IMR-90 (cell line): ENCODE results near the gene NPC1. TPM values are rescaled to one million over a fixed set of nuclear protein-coding genes. Genes with fewer than 3 reads are reported as not detected.

Experiments
- ATAC-seq: fragments of 200-7000 bp; cut with Tn5 transposase; 2 replicates; pipeline ENCODE4 v1.9.1; 2020; ENCODE audit warnings: low read depth, mild to moderate bottlenecking, moderate library complexity
- BruUV-seq: library from RNA; stranded (reverse); fragments of 400-500 nt; replicated peaks from 2 replicates; lab custom pipeline; 2021; lab: Mats Ljungman, UMichigan
- CTCF ChIA-PET: fragments of 300-600 bp; formaldehyde crosslinking; extraction: SDS; loops from one replicate; lab custom pipeline; 2021; ENCODE audit warnings: antibody characterized with exemption; lab: Yijun Ruan, JAX
- POLR2A ChIA-PET: fragments of 300-600 bp; sonication (Branson Sonifier 250); formaldehyde crosslinking; loops from one replicate; lab custom pipeline; 2022; ENCODE audit warnings: antibody characterized with exemption; ENCODE audit not compliant: unreplicated experiment; lab: Charles Lee
- DNase-seq: peaks from one replicate; pipeline ENCODE4 v3.0.0; 2013
- H2AFZ ChIP-seq: replicated peaks from 2 replicates; pipeline ENCODE3; 2013; ENCODE audit warnings: low read length, mild to moderate bottlenecking; ENCODE audit not compliant: poor library complexity
- H2AK5ac ChIP-seq: 2 replicates; pipeline ENCODE4 v1.6.1; 2013; ENCODE audit warnings: low read depth, low read length, inconsistent platforms
- H2AK9ac ChIP-seq: replicated peaks from 2 replicates; pipeline ENCODE3; 2013; ENCODE audit warnings: mild to moderate bottlenecking, low read depth, low read length, moderate library complexity; ENCODE audit not compliant: poor library complexity
- H2BK120ac ChIP-seq: 2 replicates; pipeline ENCODE4 v1.6.1; 2013; ENCODE audit warnings: low read depth, low read length, inconsistent platforms
- H2BK15ac ChIP-seq: 3 replicates; pipeline ENCODE4 v1.6.1; 2013; ENCODE audit warnings: low read depth, low read length, inconsistent platforms
- H2BK20ac ChIP-seq: 2 replicates; pipeline ENCODE4 v1.6.1; 2013; ENCODE audit warnings: low read depth, mild to moderate bottlenecking, inconsistent platforms, low read length, moderate library complexity
- H2BK5ac ChIP-seq: 2 replicates; pipeline ENCODE4 v1.6.1; 2013; ENCODE audit warnings: mild to moderate bottlenecking, low read depth, low read length, inconsistent platforms; ENCODE audit not compliant: poor library complexity, severe bottlenecking
- H3K14ac ChIP-seq: replicated peaks from 2 replicates; pipeline ENCODE4 v1.6.1; 2013; ENCODE audit warnings: low read depth, low read length, inconsistent platforms
- H3K18ac ChIP-seq: 2 replicates; pipeline ENCODE4 v1.6.1; 2013; ENCODE audit warnings: low read depth, low read length, control low read depth
- H3K23ac ChIP-seq: 2 replicates; pipeline ENCODE4 v1.6.1; 2013; ENCODE audit warnings: low read depth, low read length, inconsistent platforms
- H3K27ac ChIP-seq: 2 replicates; pipeline ENCODE4 v1.5.1; 2013; ENCODE audit warnings: mild to moderate bottlenecking, control low read depth, low read length; ENCODE audit not compliant: insufficient read depth
- H3K27me3 ChIP-seq: 2 replicates; pipeline ENCODE4 v1.6.1; 2013; ENCODE audit warnings: low read length; ENCODE audit not compliant: control insufficient read depth, insufficient read depth
- H3K36me3 ChIP-seq: 2 replicates; pipeline ENCODE4 v1.6.1; 2013; ENCODE audit warnings: low read length, mixed read lengths; ENCODE audit not compliant: control insufficient read depth, insufficient read depth
- H3K4ac ChIP-seq: 2 replicates; pipeline ENCODE4 v1.6.1; 2013; ENCODE audit warnings: low read depth, low read length, inconsistent platforms
- H3K4me1 ChIP-seq: 2 replicates; pipeline ENCODE4 v1.6.1; 2013; ENCODE audit warnings: low read length, mixed read lengths; ENCODE audit not compliant: control insufficient read depth, insufficient read depth
- H3K4me2 ChIP-seq: 2 replicates; pipeline ENCODE4 v1.6.1; 2013; ENCODE audit warnings: low read depth, mild to moderate bottlenecking, control low read depth, low read length, moderate library complexity
- H3K4me3 ChIP-seq: 2 replicates; pipeline ENCODE4 v1.5.1; 2013; ENCODE audit warnings: low read depth, mild to moderate bottlenecking, control low read depth, low read length, moderate library complexity; ENCODE audit not compliant: insufficient read depth
- H3K56ac ChIP-seq: 2 replicates; pipeline ENCODE4 v1.6.1; 2013; ENCODE audit warnings: low read length, inconsistent platforms; ENCODE audit not compliant: insufficient read depth; ENCODE audit errors: extremely low read depth
- H3K79me1 ChIP-seq, 2 experiments: 2 replicates each; pipeline ENCODE4 v1.6.1; 2013; ENCODE audit warnings: low read length in 2 of 2, inconsistent platforms in 1 of 2, low read depth in 1 of 2
- H3K9ac ChIP-seq: 2 replicates; pipeline ENCODE4 v1.6.1; 2013; ENCODE audit warnings: low read depth, low read length, control low read depth
- H3K9me1 ChIP-seq: 2 replicates; pipeline ENCODE4 v1.6.1; 2013; ENCODE audit warnings: low read length, inconsistent platforms; ENCODE audit not compliant: insufficient read depth
- H3K9me3 ChIP-seq: 2 replicates; pipeline ENCODE4 v1.6.1; 2013; ENCODE audit warnings: low read length; ENCODE audit not compliant: control insufficient read depth, insufficient read depth
- H4K20me1 ChIP-seq: 2 replicates; pipeline ENCODE4 v1.6.1; 2013; ENCODE audit warnings: low read length, inconsistent platforms; ENCODE audit not compliant: insufficient read depth
- H4K5ac ChIP-seq: 2 replicates; pipeline ENCODE4 v1.6.1; 2013; ENCODE audit warnings: mild to moderate bottlenecking, low read depth, low read length, control low read depth
- H4K8ac ChIP-seq, 2 experiments: 2 replicates each; pipeline ENCODE4 v1.6.1; 2013; ENCODE audit warnings: low read depth in 2 of 2, low read length in 2 of 2, control low read depth in 1 of 2, inconsistent platforms in 1 of 2
- H4K91ac ChIP-seq: 2 replicates; pipeline ENCODE4 v1.6.1; 2013; ENCODE audit warnings: low read depth, low read length, inconsistent platforms; ENCODE audit not compliant: insufficient read depth
- NFE2L2 ChIP-seq: fragments of 150-350 bp; IDR thresholded peaks from 2 replicates; pipeline ENCODE4 v1.6.1; 2016; ENCODE audit warnings: low read depth, mild to moderate bottlenecking, low read length
- POLR2A ChIP-seq: IDR thresholded peaks from 2 replicates; pipeline ENCODE4 v1.6.1; 2012; ENCODE audit warnings: mild to moderate bottlenecking, low read depth, low read length
- RAD21 ChIP-seq: IDR thresholded peaks from 2 replicates; pipeline ENCODE4 v1.6.1; 2012; ENCODE audit warnings: low read length, improper control_type of control experiment
- RFX5 ChIP-seq: IDR thresholded peaks from 2 replicates; pipeline ENCODE4 v1.8.0; 2012; ENCODE audit warnings: low read depth, mild to moderate bottlenecking, low read length, moderate library complexity
- SMC3 ChIP-seq: fragments of 150-350 bp; IDR thresholded peaks from 2 replicates; pipeline ENCODE4 v1.6.1; 2016; ENCODE audit warnings: low read depth, mild to moderate bottlenecking, antibody characterized with exemption, low read length, moderate library complexity
- WGBS, 2 experiments: methylation state at CpG; one replicate each; pipeline versions ENCODE4 v1.1.5 to v1.1.7; 2013; ENCODE audit warnings: missing lambda C conversion rate in 2 of 2; ENCODE audit not compliant: insufficient read length in 1 of 2; ENCODE audit errors: extremely low coverage in 2 of 2; 5-methylcytosine and 5-hydroxymethylcytosine counted together
- dilution Hi-C: fragments of 300-500 bp; cut with HindIII; formaldehyde crosslinking; loops from one replicate; pipeline ENCODE4 v1.14.3; 2018; ENCODE audit warnings: low sequenced_read_pairs; ENCODE audit not compliant: unreplicated experiment
- in situ Hi-C: fragments of 300-500 bp; cut with MboI; formaldehyde crosslinking; loops from 3 replicates; pipeline ENCODE4 v1.14.3; 2019; ENCODE audit warnings: low sequenced_read_pairs, inconsistent platforms, mixed read lengths
- intact Hi-C: fragments of 100-400 bp; cut with micrococcal nuclease; formaldehyde crosslinking; loops from 2 replicates; pipeline ENCODE4 v1.10.0; 2022
- polyA plus RNA-seq, 3 experiments: library from polyadenylated mRNA; depleted of rRNA; stranded (reverse); fragments of >200 nt; gene quantifications; 2 replicates each; pipeline ENCODE4 v1.2.3, GENCODE V29; 2012; ENCODE audit warnings: low replicate concordance in 1 of 3
- total RNA-seq: library from RNA; depleted of rRNA; stranded (reverse); fragments of >200 nt; gene quantifications from 2 replicates; pipeline ENCODE4 v1.2.3, GENCODE V29; 2012
- TF ChIP-seq, protein P1 (sequence below): fragments of 150-350 bp; IDR thresholded peaks from 2 replicates; pipeline ENCODE4 v1.6.1; 2017; ENCODE audit warnings: mild to moderate bottlenecking, antibody characterized with exemption, low read length, low read depth
- TF ChIP-seq, protein P2 (sequence below): conservative IDR thresholded peaks from 2 replicates; pipeline ENCODE4 v1.5.1; 2012; ENCODE audit warnings: mild to moderate bottlenecking, low read depth, low read length, improper control_type of control experiment

The NPC1 gene
- total and polyA plus RNA-seq, 2 of the 4 experiments (the other 2 are of a cell fraction) = 7.5 to 7.9 TPM

DNA sequence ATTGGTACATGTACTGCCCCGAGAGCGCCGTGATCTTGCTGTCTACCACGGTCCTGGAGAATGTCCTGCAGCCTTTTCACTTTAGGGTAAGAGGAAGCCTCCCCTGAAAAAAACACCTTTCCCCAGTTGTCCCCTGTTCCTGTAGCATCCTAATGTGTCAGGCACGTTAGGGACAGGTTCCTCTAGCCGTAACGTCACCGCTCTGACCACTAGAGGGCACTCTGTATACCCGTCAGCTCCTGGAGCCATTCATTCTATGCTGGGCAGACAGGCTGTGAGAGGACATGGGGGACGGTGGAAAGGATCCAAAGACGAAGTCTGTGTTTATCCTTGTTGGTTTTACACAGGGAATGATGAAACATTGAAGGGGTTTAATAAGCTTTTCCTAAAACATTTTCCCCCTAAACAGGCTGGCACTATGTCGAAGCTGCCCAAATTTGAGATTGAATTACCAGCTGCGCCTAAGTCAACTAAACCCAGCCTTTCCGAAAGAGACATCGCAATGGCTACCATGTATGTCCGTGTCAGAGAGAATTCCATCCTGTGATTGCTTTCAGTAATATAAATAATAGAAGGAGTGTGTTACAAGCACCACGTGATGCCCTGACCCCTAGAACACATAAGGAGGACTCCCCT lies 70.3 kb downstream of the NPC1 start:
- no peak overlapping the region for H3K27ac ChIP-seq
- H2BK120ac ChIP-seq = no peak overlapping the region
- H3K27me3 ChIP-seq = no peaks in the 10 kb centered on the region
- H3K4ac ChIP-seq = no peak overlapping the region
- H3K23ac ChIP-seq = no peak overlapping the region
- no TSS peak for BruUV-seq
- H3K36me3 ChIP-seq = peaks cover 24% of the 10 kb centered on the region
- no peak overlapping the region; a peak in 1 of 4 replicates for H4K8ac ChIP-seq
- CTCF ChIA-PET = interaction anchor here (0.8 to 1.6 kb wide), 7 partner anchors 8 to 187 kb away, joined by 3 to 7 read pairs (median 5); no protein-coding TSS in a partner anchor
- in situ Hi-C loops (loop anchor here (5.0 to 10.0 kb wide), 2 partner anchors 186 to 289 kb away; no protein-coding TSS in a partner anchor), intact Hi-C loops (loop anchor here (1.0 to 2.0 kb wide), 3 partner anchors 71 to 296 kb away; partner anchors contain the start of gene NPC1), dilution Hi-C loops (no loop called here)
- H3K56ac ChIP-seq = no peak overlapping the region
- H4K91ac ChIP-seq = no peak overlapping the region
- H3K18ac ChIP-seq = no peak overlapping the region
- H3K9me3 ChIP-seq = no peaks in the 10 kb centered on the region
- DNase-seq (peak; percentile 76), ATAC-seq (peak; percentile 98)
- H2AFZ ChIP-seq = no peak overlapping the region
- no peaks in the 10 kb centered on the region; the same call in 1 of the 2 replicates for H3K4me1 ChIP-seq
- TF ChIP-seq RFX5 = no peak
- TF ChIP-seq POLR2A = no peak
- TF ChIP-seq, protein P1, sequence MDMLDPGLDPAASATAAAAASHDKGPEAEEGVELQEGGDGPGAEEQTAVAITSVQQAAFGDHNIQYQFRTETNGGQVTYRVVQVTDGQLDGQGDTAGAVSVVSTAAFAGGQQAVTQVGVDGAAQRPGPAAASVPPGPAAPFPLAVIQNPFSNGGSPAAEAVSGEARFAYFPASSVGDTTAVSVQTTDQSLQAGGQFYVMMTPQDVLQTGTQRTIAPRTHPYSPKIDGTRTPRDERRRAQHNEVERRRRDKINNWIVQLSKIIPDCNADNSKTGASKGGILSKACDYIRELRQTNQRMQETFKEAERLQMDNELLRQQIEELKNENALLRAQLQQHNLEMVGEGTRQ = 0 out of 2 replicates have a peak, but pooled peaks have one; percentile 30
- TF ChIP-seq, protein P2, sequence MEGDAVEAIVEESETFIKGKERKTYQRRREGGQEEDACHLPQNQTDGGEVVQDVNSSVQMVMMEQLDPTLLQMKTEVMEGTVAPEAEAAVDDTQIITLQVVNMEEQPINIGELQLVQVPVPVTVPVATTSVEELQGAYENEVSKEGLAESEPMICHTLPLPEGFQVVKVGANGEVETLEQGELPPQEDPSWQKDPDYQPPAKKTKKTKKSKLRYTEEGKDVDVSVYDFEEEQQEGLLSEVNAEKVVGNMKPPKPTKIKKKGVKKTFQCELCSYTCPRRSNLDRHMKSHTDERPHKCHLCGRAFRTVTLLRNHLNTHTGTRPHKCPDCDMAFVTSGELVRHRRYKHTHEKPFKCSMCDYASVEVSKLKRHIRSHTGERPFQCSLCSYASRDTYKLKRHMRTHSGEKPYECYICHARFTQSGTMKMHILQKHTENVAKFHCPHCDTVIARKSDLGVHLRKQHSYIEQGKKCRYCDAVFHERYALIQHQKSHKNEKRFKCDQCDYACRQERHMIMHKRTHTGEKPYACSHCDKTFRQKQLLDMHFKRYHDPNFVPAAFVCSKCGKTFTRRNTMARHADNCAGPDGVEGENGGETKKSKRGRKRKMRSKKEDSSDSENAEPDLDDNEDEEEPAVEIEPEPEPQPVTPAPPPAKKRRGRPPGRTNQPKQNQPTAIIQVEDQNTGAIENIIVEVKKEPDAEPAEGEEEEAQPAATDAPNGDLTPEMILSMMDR = peak; percentile 81
- peak; percentile 76 for TF ChIP-seq SMC3
- peak; percentile 81 for TF ChIP-seq RAD21
- no peak for TF ChIP-seq NFE2L2
- no peak overlapping the region for H2BK5ac ChIP-seq
- no peak overlapping the region for H3K4me3 ChIP-seq
- no peaks in the 10 kb centered on the region for H3K9me1 ChIP-seq
- no peak overlapping the region for H3K14ac ChIP-seq
- H2BK20ac ChIP-seq = no peak overlapping the region
- no peak overlapping the region for H3K9ac ChIP-seq
- H4K5ac ChIP-seq = no peak overlapping the region
- no peak overlapping the region for H3K4me2 ChIP-seq
- H4K20me1 ChIP-seq = no peaks in the 10 kb centered on the region
- peaks cover 0 to 3% of the 10 kb centered on the region in 2 experiments; a peak in 1 of 4 replicates for H3K79me1 ChIP-seq
- POLR2A ChIA-PET = no interaction called here
- no peak overlapping the region for H2BK15ac ChIP-seq
- no peak overlapping the region for H2AK5ac ChIP-seq
- 50% methylated on average over 4 of the region's 17 CpGs; no CpG with 5 or more reads in 1 of the 2 experiments for WGBS, 2 experiments
- no peak overlapping the region for H2AK9ac ChIP-seq
